A673 (cell line): ENCODE measurements around the gene PPM1N. TPM values are rescaled to one million over a fixed set of nuclear protein-coding genes. Genes with fewer than 3 reads are reported as not detected.

Source experiments
- BruUV-seq: library from RNA; stranded (reverse); fragments of 400-500 nt; replicated peaks from 2 replicates; lab custom pipeline; 2021; lab: Mats Ljungman, UMichigan
- CTCF ChIA-PET: fragments of 300-600 bp; sonication (Branson Sonifier 250); formaldehyde crosslinking; loops from one replicate; lab custom pipeline; 2022; ENCODE audit warnings: antibody characterized with exemption; lab: Charles Lee
- POLR2A ChIA-PET: fragments of 300-600 bp; sonication (Branson Sonifier 250); formaldehyde crosslinking; loops from one replicate; lab custom pipeline; 2022; ENCODE audit warnings: antibody characterized with exemption; ENCODE audit not compliant: low non-redundant PET; lab: Charles Lee
- DNase-seq: peaks from one replicate; pipeline ENCODE4 v3.0.0-alpha.2; 2015; ENCODE audit warnings: low spot score
- H3K27ac ChIP-seq: fragments of 200-600 bp; sonication (generic); 2 replicates; pipeline ENCODE4 v1.5.1; 2016; ENCODE audit warnings: mixed run types, low read depth, mild to moderate bottlenecking, mixed read lengths, antibody characterized with exemption, low read length; ENCODE audit not compliant: poor library complexity, severe bottlenecking
- H3K27me3 ChIP-seq: fragments of 200-600 bp; sonication (generic); replicated peaks from 2 replicates; pipeline ENCODE4 v1.6.1; 2017; ENCODE audit warnings: mixed run types, low read depth, mild to moderate bottlenecking, mixed read lengths, antibody characterized with exemption, low read length; ENCODE audit not compliant: insufficient read depth, poor library complexity
- H3K36me3 ChIP-seq: fragments of 200-600 bp; sonication (generic); 2 replicates; pipeline ENCODE4 v1.6.1; 2016; ENCODE audit warnings: mixed run types, mild to moderate bottlenecking, mixed read lengths, antibody characterized with exemption, low read length; ENCODE audit not compliant: insufficient read depth, poor library complexity, severe bottlenecking
- H3K4me1 ChIP-seq: fragments of 200-600 bp; sonication (generic); 2 replicates; pipeline ENCODE4 v1.6.1; 2017; ENCODE audit warnings: mixed run types, mild to moderate bottlenecking, mixed read lengths, antibody characterized with exemption, low read length; ENCODE audit not compliant: insufficient read depth, poor library complexity, severe bottlenecking
- H3K4me3 ChIP-seq: fragments of 200-600 bp; sonication (generic); 2 replicates; pipeline ENCODE4 v1.5.1; 2016; ENCODE audit warnings: low read depth, mixed run types, mild to moderate bottlenecking, mixed read lengths, low read length; ENCODE audit not compliant: poor library complexity, severe bottlenecking
- H3K9me3 ChIP-seq: fragments of 200-600 bp; sonication (generic); 2 replicates; pipeline ENCODE4 v1.6.1; 2016; ENCODE audit warnings: mixed run types, low read depth, mild to moderate bottlenecking, mixed read lengths, antibody characterized with exemption, low read length; ENCODE audit not compliant: poor library complexity, severe bottlenecking
- CTCF ChIP-seq: fragments of 300-800, 200-600 bp; sonication (generic); conservative IDR thresholded peaks from 2 replicates; pipeline ENCODE4 v1.5.1; 2017; ENCODE audit warnings: low read depth, mild to moderate bottlenecking, antibody characterized with exemption, low read length, moderate library complexity, mixed read lengths
- EZH2 ChIP-seq: fragments of 200-600 bp; sonication (generic); IDR thresholded peaks from 2 replicates; pipeline ENCODE4 v1.6.1; 2017; ENCODE audit warnings: borderline replicate concordance, low read depth, mild to moderate bottlenecking, mixed read lengths, antibody characterized with exemption, low read length; ENCODE audit not compliant: poor library complexity, severe bottlenecking
- intact Hi-C: fragments of 100-400 bp; cut with micrococcal nuclease; formaldehyde crosslinking; loops from one replicate; pipeline ENCODE4 v1.10.0; 2022; ENCODE audit not compliant: unreplicated experiment
- total RNA-seq: library from RNA; stranded (reverse); gene quantifications from 2 replicates; pipeline ENCODE4 v1.2.3, GENCODE V29; 2021

The PPM1N gene
- total RNA-seq, 1 experiment from 2014 or later: 0.80 TPM

GRCh38 chr19:45478454-45479238, 19.6 kb upstream of the PPM1N start:
- Histone ChIP-seq H3K4me3 (peak overlapping the region; percentile 51), H3K27ac (peak overlapping the region; percentile 95), H3K4me1 (peaks cover 5% of the 10 kb centered on the region), H3K36me3 (no peaks in the 10 kb centered on the region), H3K9me3 (no peaks in the 10 kb centered on the region), H3K27me3 (no peaks in the 10 kb centered on the region)
- TF ChIP-seq EZH2 (no peak), CTCF (peak; percentile 96)
- DNase-seq: peak; percentile 95
- CTCF ChIA-PET: interaction anchor here (0.5 to 5.6 kb wide), 22 partner anchors 8 to 301 kb away, joined by 3 to 99 read pairs (median 4); partner anchors contain the start of genes BLOC1S3, FOSB, QPCTL and TRAPPC6A
- BruUV-seq: TSS peak; percentile 100
- POLR2A ChIA-PET: no interaction called here
- intact Hi-C loops: loop anchor here (1.0 kb wide), 2 partner anchors 39 to 51 kb away; no protein-coding TSS in a partner anchor

GRCh38 chr19:45483033-45483432, 15.2 kb upstream of the PPM1N start:
- Histone ChIP-seq H3K36me3 (no peaks in the 10 kb centered on the region), H3K4me3 (no peak overlapping the region), H3K9me3 (no peaks in the 10 kb centered on the region), H3K27ac (no peak overlapping the region), H3K4me1 (peaks cover under 1% of the 10 kb centered on the region), H3K27me3 (no peaks in the 10 kb centered on the region)
- BruUV-seq: no TSS peak
- ChIA-PET POLR2A (no interaction called here), CTCF (no interaction called here)
- DNase-seq: no peak
- no peak for TF ChIP-seq CTCF
- no peak for TF ChIP-seq EZH2
- intact Hi-C loops: no loop called here

- no peak for DNase-seq
- intact Hi-C loops: no loop called here
- no peak overlapping the region for H3K4me3 ChIP-seq
- no peaks in the 10 kb centered on the region for H3K4me1 ChIP-seq
- no peaks in the 10 kb centered on the region for H3K36me3 ChIP-seq
- BruUV-seq: no TSS peak
- CTCF ChIA-PET: interaction anchor here (0.6 to 1.9 kb wide), 11 partner anchors 10 to 217 kb away, joined by 3 to 15 read pairs (median 3); partner anchors contain the start of gene QPCTL
- H3K27me3 ChIP-seq: no peaks in the 10 kb centered on the region
- POLR2A ChIA-PET: no interaction called here
- H3K9me3 ChIP-seq: no peaks in the 10 kb centered on the region
- H3K27ac ChIP-seq: no peak overlapping the region
- TF ChIP-seq EZH2 (no peak), CTCF (no peak)
These were observed 13.8 kb upstream of the PPM1N start for GRCh38 chr19:45484273-45484945.
